CD4-positive, alpha-beta memory T cell (primary cell): ENCODE measurements around the gene TAF9B. TPM values are rescaled to one million over a fixed set of nuclear protein-coding genes. Genes with fewer than 3 reads are reported as not detected.
A peak's percentile ranks its signal among the peaks of the same experiment; 100 is the strongest.

ENCODE experiments used
- CTCF ChIA-PET: fragments of 350-600 bp; sonication (Branson Sonifier 250); formaldehyde crosslinking; loops from one replicate; lab custom pipeline; 2021; ENCODE audit warnings: inconsistent platforms; ENCODE audit not compliant: partially characterized antibody; lab: Charles Lee
- POLR2A ChIA-PET: fragments of 350-600 bp; sonication (Branson Sonifier 250); formaldehyde crosslinking; loops from one replicate; lab custom pipeline; 2021; ENCODE audit not compliant: partially characterized antibody; lab: Charles Lee
- DNase-seq, 5 donors: peaks; one replicate each; pipeline versions ENCODE4 v3.0.0 to v3.0.0-alpha.2; 2020 to 2022; ENCODE audit warnings: mixed read lengths in 1 of 5
- H3K27ac ChIP-seq: one replicate; pipeline ENCODE4 v1.7.0; 2013; ENCODE audit warnings: low read depth, low read length
- H3K27me3 ChIP-seq: 2 replicates; pipeline ENCODE4 v1.7.0; 2013; ENCODE audit warnings: mild to moderate bottlenecking, low read length, moderate library complexity; ENCODE audit not compliant: insufficient read depth
- H3K36me3 ChIP-seq: 2 replicates; pipeline ENCODE4 v1.7.0; 2013; ENCODE audit warnings: mild to moderate bottlenecking, low read length, moderate library complexity; ENCODE audit not compliant: insufficient read depth
- H3K4me1 ChIP-seq: 2 replicates; pipeline ENCODE4 v1.7.0; 2013; ENCODE audit warnings: mild to moderate bottlenecking, low read length, moderate library complexity; ENCODE audit not compliant: insufficient read depth
- H3K4me3 ChIP-seq, 2 donors: one replicate each; pipeline ENCODE4 v1.7.0; 2013; ENCODE audit warnings: low read length in 2 of 2, mild to moderate bottlenecking in 1 of 2
- H3K9me3 ChIP-seq, 2 donors: one replicate each; pipeline ENCODE4 v1.7.0; 2013; ENCODE audit warnings: low read length in 2 of 2, control low read depth in 1 of 2; ENCODE audit not compliant: control insufficient read depth in 1 of 2
- H3K27ac Mint-ChIP-seq, 7 donors: one replicate each; pipeline ENCODE4 v1.8.0; 2020 to 2021; ENCODE audit warnings: mixed read lengths in 7 of 7, mild to moderate bottlenecking in 6 of 7, inconsistent platforms in 3 of 7, moderate library complexity in 3 of 7
- H3K27me3 Mint-ChIP-seq, 2 donors: one replicate each; pipeline ENCODE4 v1.8.0; 2020 to 2021; ENCODE audit warnings: mixed read lengths in 2 of 2
- H3K36me3 Mint-ChIP-seq, 2 donors: one replicate each; pipeline ENCODE4 v1.8.0; 2020 to 2021; ENCODE audit warnings: mixed read lengths in 2 of 2, inconsistent platforms in 1 of 2, mild to moderate bottlenecking in 1 of 2
- H3K4me1 Mint-ChIP-seq, 4 donors: one replicate each; pipeline ENCODE4 v1.8.0; 2020 to 2021; ENCODE audit warnings: mixed read lengths in 4 of 4, mild to moderate bottlenecking in 1 of 4
- H3K4me3 Mint-ChIP-seq, 8 donors: one replicate each; pipeline ENCODE4 v1.8.0; 2020 to 2021; ENCODE audit warnings: mixed read lengths in 8 of 8, mild to moderate bottlenecking in 7 of 8, moderate library complexity in 6 of 8, inconsistent platforms in 3 of 8
- H3K9me3 Mint-ChIP-seq, 8 donors: one replicate each; pipeline ENCODE4 v1.8.0; 2020 to 2021; ENCODE audit warnings: mixed read lengths in 8 of 8, mild to moderate bottlenecking in 5 of 8, inconsistent platforms in 3 of 8, moderate library complexity in 1 of 8
- intact Hi-C: fragments of 100-400 bp; cut with micrococcal nuclease; formaldehyde crosslinking; loops from one replicate; pipeline ENCODE4 v1.15.1; 2023
- polyA plus RNA-seq, 2 donors: library from polyadenylated mRNA; unstranded; fragments of 300-500 nt; fragmentation: Illumina TruSeq; gene quantifications; one replicate each; pipeline ENCODE4 v1.2.3, GENCODE V29; 2021
- total RNA-seq, 2 experiments: library from RNA; stranded (reverse); gene quantifications; one replicate each; pipeline ENCODE4 v1.2.3, GENCODE V29; 2021

TAF9B gene
- total and polyA plus RNA-seq, 4 experiments from 2014 or later: 23.6 to 32.8 (median 27.7) TPM

DNA sequence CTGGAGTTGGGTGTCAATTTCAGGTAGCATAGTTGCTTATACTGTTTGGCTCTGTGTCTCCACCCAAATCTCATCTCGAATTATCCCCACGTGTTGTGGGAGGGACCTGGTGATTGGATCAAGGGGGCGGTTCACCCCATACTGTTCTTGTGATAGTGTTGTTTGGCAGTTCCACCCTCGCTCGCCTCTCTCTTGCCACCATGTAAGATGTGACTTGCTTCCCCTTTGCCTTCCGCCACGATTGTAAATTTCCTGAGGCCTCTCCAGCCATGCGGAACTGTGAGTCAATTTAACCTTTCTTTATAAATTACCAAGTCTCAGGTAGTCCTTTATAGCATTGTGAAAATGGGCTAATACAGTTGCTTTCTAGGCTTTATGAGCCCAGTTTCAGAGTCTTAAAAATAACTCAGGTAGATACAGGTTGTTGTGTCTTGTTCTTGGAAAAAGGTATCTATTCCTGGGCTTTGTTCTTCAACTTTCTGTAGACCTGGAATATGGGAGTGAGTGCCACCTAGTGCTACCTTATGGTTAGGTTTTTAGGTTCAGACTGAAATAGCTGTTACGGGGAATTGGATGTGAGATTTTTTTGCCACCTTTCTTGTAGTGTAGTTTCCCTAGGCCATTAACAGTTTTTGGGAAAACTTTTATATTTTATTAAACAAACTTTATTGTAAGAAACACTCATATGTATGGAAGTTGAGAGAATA lies 19.8 kb downstream of the TAF9B start:
- ChIA-PET CTCF (no interaction called here), POLR2A (interaction anchor here (1.9 kb wide), 1 partner anchor 20 kb away, joined by 4 read pairs; the partner anchor contains the start of gene TAF9B)
- Histone ChIP-seq H3K27ac (no peak overlapping the region), H3K36me3 (peaks cover 58% of the 10 kb centered on the region), H3K9me3 (no peaks in the 10 kb centered on the region), H3K27me3 (no peaks in the 10 kb centered on the region), H3K4me3 (no peak overlapping the region), H3K4me1 (peaks cover 32% of the 10 kb centered on the region)
- Mint-ChIP-seq H3K27ac (peak overlapping the region in 6 of 7 donors; percentile 24 to 72 (median 40)), H3K27me3 (no peaks in the 10 kb centered on the region), H3K4me1 (peaks cover 11 to 44% (median 29%) of the 10 kb centered on the region in 4 donors), H3K9me3 (peaks cover 0 to 2% (median 0%) of the 10 kb centered on the region in 8 donors), H3K36me3 (peaks cover 25 to 86% of the 10 kb centered on the region in 2 donors), H3K4me3 (peak overlapping the region in 1 of 8 donors; percentile 24)
- intact Hi-C loops: loop anchor here (5.0 to 10.0 kb wide), 3 partner anchors 435 to 963 kb away; no protein-coding TSS in a partner anchor
- DNase-seq: no peak

DNA sequence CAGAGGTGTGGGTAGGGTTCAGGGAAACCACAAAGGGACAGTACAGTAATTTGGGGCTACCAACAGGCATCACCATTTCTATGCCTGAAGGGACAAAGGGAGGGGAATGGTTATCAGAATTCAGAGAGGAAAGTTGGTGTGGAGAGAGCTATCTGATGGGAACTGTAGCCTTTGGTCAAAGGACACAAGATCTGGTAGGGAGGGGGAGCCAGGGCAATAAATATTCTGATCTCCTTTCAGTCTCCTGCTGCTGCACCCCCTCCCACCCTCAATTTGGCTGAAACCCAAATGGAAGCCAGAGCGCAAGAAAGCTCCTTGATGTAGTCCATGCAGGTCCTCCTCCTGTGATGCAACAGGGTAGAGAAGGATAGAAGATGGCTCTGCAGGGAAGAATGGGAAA lies 20.8 kb downstream of the TAF9B start:
- Mint-ChIP-seq H3K27me3 (no peaks in the 10 kb centered on the region), H3K9me3 (peaks cover 0 to 2% (median 0%) of the 10 kb centered on the region in 8 donors), H3K4me1 (peaks cover 14 to 48% (median 33%) of the 10 kb centered on the region in 4 donors), H3K27ac (peak overlapping the region in 5 of 7 donors; percentile 30 to 65 (median 61)), H3K36me3 (peaks cover 30 to 85% of the 10 kb centered on the region in 2 donors), H3K4me3 (no peak overlapping the region)
- no peak for DNase-seq
- Histone ChIP-seq H3K27me3 (no peaks in the 10 kb centered on the region), H3K4me1 (peaks cover 41% of the 10 kb centered on the region), H3K27ac (no peak overlapping the region), H3K4me3 (no peak overlapping the region), H3K36me3 (peaks cover 59% of the 10 kb centered on the region), H3K9me3 (no peaks in the 10 kb centered on the region)
- ChIA-PET POLR2A (no interaction called here), CTCF (no interaction called here)
- intact Hi-C loops: no loop called here

DNA sequence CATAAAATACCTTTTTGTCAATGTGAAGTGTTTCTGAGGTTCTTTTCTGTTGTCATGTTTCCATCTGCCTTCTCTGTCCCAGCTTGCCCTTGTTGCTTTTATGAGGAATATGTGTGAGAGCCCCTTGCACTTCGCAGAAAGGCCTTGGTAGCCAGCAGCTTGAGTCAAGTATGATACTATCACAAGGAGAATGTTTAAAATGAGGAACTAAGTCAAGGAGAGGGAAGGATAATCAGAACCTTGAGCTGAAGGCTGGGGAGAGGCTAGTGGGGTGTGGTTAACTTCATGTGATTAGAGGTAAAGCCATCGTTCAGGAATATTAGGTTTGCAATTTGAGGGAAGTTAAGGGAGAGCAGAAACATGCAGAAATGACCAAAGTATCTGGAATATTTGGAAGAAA lies 22.7 kb downstream of the TAF9B start:
- Histone ChIP-seq H3K4me3 (no peak overlapping the region), H3K36me3 (peaks cover 56% of the 10 kb centered on the region), H3K4me1 (peaks cover 53% of the 10 kb centered on the region), H3K27me3 (no peaks in the 10 kb centered on the region), H3K9me3 (no peaks in the 10 kb centered on the region), H3K27ac (no peak overlapping the region)
- no peak for DNase-seq
- POLR2A ChIA-PET: interaction anchor here (1.2 to 1.3 kb wide), 3 partner anchors 12 to 17 kb away, joined by 3 read pairs; partner anchors contain the start of gene PGK1
- H3K27ac Mint-ChIP-seq: peak overlapping the region in 5 of 7 donors; percentile 1 to 78 (median 55)
- intact Hi-C loops: no loop called here
- CTCF ChIA-PET: no interaction called here
- H3K4me3 Mint-ChIP-seq: peak overlapping the region in 1 of 8 donors; percentile 55
- peaks cover 27 to 79% of the 10 kb centered on the region in 2 donors for H3K36me3 Mint-ChIP-seq
- H3K9me3 Mint-ChIP-seq: peaks cover 0 to 4% (median 0%) of the 10 kb centered on the region in 8 donors
- H3K27me3 Mint-ChIP-seq: no peaks in the 10 kb centered on the region
- peaks cover 11 to 56% (median 35%) of the 10 kb centered on the region in 4 donors for H3K4me1 Mint-ChIP-seq

DNA sequence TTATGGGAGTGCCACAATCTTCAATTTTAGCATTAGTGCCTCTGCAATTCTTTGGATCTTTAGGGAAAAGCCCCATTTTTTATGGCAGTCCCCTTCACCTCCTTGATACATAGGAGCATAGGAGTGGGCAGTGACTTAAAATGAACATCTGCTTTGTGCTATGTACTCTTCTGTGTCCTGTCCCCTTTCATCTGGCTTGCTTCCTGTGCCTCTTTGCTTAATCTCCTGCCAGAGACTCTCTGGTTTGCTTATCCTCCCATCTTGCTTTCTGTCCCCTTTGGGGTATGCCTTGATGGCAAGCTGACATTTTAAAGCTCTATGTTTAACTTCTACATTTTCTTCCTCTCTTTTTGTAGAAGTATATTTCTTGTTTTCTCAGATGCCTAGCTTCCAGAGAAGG lies 23.1 kb downstream of the TAF9B start:
- no peaks in the 10 kb centered on the region for H3K27me3 ChIP-seq
- peaks cover 58% of the 10 kb centered on the region for H3K36me3 ChIP-seq
- CTCF ChIA-PET: no interaction called here
- H3K9me3 ChIP-seq: no peaks in the 10 kb centered on the region
- H3K4me3 ChIP-seq: no peak overlapping the region
- peaks cover 53% of the 10 kb centered on the region for H3K4me1 ChIP-seq
- no peak overlapping the region for H3K27ac ChIP-seq
- Mint-ChIP-seq H3K4me3 (peak overlapping the region in 2 of 8 donors; percentile 26 to 55), H3K36me3 (peaks cover 30 to 79% of the 10 kb centered on the region in 2 donors), H3K27ac (peak overlapping the region in 4 of 7 donors; percentile 1 to 84 (median 66)), H3K4me1 (peaks cover 14 to 60% (median 37%) of the 10 kb centered on the region in 4 donors), H3K9me3 (peaks cover 0 to 4% (median 0%) of the 10 kb centered on the region in 8 donors), H3K27me3 (no peaks in the 10 kb centered on the region)
- intact Hi-C loops: no loop called here
- no peak for DNase-seq
- POLR2A ChIA-PET: interaction anchor here (1.2 kb wide), 1 partner anchor 17 kb away, joined by 3 read pairs; no protein-coding TSS in a partner anchor

DNA sequence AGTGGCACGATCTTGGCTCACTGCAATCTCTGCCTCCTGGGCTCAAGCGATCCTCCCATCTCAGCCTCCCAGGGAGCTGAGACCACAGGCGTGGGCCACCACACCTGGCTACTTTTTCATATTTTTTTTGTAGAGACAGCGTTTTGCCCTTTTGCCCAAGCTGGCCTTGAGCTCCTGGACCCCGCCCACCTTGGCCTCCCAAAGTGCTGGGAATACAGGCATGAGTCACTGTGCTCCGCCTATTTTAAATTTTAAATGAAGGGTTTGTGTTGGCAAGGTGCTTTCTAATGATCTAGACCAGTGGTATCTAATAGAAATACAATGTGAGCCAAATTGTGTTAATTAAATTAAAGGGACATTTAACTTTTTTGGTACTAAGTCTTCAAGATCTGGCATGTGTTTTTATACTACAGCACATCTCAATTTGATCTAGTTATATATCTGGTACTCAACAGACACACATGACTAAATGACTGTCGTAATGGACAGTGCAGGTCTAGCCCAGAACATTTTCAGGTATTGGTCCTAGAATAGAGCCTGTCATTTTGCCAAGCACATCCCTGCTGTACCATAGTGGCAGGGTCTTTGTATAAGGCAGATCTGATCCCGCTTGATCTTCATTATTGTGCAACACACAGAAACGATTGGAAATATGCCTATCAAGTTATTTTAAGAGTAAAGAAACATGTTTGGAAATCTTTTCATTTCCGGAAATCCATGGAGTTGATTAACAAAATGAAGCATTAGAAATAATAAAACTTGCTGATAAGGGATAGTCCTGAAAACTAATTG lies 28.1 kb downstream of the TAF9B start:
- Histone ChIP-seq H3K36me3 (peaks cover 44% of the 10 kb centered on the region), H3K4me1 (peaks cover 77% of the 10 kb centered on the region), H3K27ac (no peak overlapping the region), H3K9me3 (no peaks in the 10 kb centered on the region), H3K27me3 (no peaks in the 10 kb centered on the region), H3K4me3 (no peak overlapping the region)
- Mint-ChIP-seq H3K27me3 (no peaks in the 10 kb centered on the region), H3K4me1 (peaks cover 26 to 77% (median 44%) of the 10 kb centered on the region in 4 donors), H3K36me3 (peaks cover 19 to 68% of the 10 kb centered on the region in 2 donors), H3K4me3 (peak overlapping the region in 1 of 8 donors; percentile 15), H3K27ac (peak overlapping the region in 2 of 7 donors; percentile 16 to 61), H3K9me3 (peaks cover 0 to 2% (median 0%) of the 10 kb centered on the region in 8 donors)
- CTCF ChIA-PET: no interaction called here
- no peak for DNase-seq
- intact Hi-C loops: no loop called here
- POLR2A ChIA-PET: no interaction called here

DNA sequence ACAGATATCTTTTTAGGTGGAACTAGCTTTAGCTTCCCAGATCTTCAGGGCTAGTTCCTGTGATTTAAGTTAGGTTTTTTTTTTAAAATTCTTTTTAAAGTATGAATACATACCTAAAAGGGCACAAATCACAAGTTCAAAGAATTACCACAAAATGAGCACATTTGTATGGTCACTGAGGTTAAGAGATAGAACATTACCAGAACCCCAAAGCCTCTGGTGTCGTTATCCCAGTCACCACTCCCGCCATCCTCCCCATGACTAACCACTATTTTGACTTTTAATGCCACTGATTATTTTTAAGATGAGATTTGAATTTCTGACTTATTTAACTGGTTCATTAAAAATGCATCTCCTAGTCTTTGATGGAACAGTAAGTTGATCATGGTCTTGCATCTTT lies 30.0 kb downstream of the TAF9B start:
- Mint-ChIP-seq H3K9me3 (peaks cover 0 to 2% (median 0%) of the 10 kb centered on the region in 8 donors), H3K27me3 (no peaks in the 10 kb centered on the region), H3K4me3 (peak overlapping the region in 7 of 8 donors; percentile 13 to 87 (median 61)), H3K4me1 (peaks cover 29 to 74% (median 53%) of the 10 kb centered on the region in 4 donors), H3K36me3 (peaks cover 14 to 60% of the 10 kb centered on the region in 2 donors), H3K27ac (peak overlapping the region in 6 of 7 donors; percentile 4 to 94 (median 68))
- Histone ChIP-seq H3K27ac (no peak overlapping the region), H3K4me1 (peaks cover 68% of the 10 kb centered on the region), H3K27me3 (no peaks in the 10 kb centered on the region), H3K9me3 (no peaks in the 10 kb centered on the region), H3K4me3 (no peak overlapping the region), H3K36me3 (peaks cover 27% of the 10 kb centered on the region)
- intact Hi-C loops: loop anchor here (5.0 to 10.0 kb wide), 4 partner anchors 218 to 1305 kb away; partner anchors contain the start of genes CYSLTR1 and P2RY10
- ChIA-PET POLR2A (no interaction called here), CTCF (interaction anchor here (0.6 kb wide), 1 partner anchor 13 kb away, joined by 3 read pairs; no protein-coding TSS in a partner anchor)
- peak in 1 of 5 donors; percentile 45 for DNase-seq
